ENCODE data around the gene NUP62.

Gene NUP62

DNA sequence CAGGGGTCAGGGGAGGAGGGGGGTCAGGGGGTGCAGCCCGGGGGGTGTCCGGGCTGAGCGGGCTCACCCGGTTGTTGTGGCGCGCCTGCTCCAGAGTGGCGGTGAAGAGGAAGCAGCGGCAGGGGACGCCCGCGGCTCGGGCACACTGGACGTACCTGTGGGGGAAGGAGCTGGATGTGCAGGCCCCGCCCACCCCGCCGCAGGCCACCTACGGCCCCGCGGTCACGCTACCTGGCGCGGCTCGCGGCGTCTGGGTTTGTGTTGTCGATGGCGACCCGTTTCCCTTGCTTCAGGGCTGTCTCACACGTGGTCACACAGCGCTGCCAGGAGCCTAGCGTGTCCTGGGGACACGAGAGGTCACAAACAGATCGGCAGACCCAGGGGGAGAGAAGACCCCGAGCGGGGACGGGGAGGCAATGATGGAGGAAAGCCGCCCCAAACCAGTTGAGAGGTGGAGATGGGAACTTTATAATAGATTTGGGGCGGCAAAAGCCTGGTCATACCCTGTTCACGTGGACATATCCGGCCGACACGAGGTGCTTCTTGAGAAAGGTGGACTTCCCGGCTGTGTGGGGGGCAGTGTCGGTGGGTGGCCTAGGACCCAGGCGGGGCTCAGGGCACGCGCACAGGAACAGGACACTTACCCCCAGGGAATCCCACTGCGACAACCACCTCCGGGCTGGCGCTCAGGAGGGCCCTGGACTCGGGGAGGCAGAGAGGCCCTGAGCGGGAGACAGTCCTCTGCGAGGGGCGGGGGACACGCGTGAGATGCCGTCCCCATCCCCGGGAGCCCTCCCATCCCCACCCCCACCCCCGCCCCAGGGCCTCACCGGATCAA is 67.5 kb downstream of the NUP62 start:
- TF ChIP-seq POLR2A (IDR thresholded peaks at IDR 0.05; ENCODE audit: low read length), result no peak
- TF ChIP-seq GATA1 (IDR thresholded peaks at IDR 0.05; ENCODE audit: low read depth, low read length), result no peak
- DNase-seq, result no peak

DNA sequence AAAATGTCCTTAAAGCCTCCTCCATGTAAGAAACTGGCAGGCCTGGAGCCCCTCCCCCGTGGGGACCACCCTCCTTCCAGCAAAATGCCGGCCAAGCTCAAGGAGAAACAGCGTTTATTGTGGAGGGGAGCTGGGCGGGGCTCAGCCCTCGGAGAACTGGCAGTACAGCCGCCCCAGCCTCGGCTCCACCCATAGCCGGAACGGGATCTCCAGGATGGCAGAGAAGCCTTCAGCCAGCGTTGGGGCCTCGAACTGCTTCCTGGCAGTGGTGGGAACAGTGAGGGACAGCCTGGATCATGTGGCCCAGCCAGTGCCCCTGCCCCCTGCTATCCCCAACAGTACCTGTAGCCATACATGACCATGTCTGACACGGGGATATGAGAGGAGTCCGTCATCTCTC is 68.2 kb downstream of the NUP62 start:
- no peak for TF ChIP-seq GATA1 (IDR thresholded peaks at IDR 0.05; ENCODE audit: low read depth, low read length)
- DNase-seq, result no peak

DNA sequence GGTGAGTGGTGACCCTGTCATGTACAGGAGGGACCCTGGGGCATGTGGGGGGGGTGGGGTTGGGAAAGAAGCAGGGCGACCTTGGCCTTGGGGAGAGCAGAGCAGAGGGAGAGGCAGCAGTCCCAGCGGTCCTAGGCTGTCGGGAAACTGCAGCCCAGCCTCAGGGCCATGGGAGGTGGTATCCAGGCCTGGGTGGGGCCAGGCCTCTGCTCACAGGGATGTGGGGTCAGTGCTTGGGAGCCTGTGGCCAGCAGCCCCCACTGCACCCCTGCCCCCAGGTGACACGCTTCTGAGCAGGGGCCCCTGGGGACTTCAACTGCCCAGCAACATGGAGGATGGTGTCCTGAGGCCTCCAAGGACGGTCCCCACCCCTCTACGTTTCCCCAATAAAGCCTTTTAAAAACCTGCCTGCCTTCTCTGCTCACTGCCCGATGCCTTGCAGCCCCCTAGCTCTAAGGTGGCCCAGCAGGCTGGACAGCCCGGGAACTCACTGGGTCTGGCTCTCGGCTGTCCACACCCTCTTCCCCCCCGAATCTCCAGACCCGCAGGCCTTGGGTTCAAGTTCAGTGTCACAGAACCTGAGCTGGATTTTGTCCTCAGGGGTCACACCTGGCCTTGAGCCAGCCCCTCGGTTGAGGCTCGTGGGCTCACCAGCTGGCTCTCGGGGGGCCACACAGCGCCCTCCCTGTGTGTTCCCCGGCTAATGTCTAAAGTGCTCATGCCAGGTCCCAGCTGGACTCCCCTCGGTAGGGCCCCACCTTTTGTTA is 68.8 kb downstream of the NUP62 start:
- no peak for DNase-seq
- TF ChIP-seq GATA1 (IDR thresholded peaks at IDR 0.05; ENCODE audit: low read depth, low read length) (no peak), POLR2A (IDR thresholded peaks at IDR 0.05; ENCODE audit: low read length) (no peak)

DNA sequence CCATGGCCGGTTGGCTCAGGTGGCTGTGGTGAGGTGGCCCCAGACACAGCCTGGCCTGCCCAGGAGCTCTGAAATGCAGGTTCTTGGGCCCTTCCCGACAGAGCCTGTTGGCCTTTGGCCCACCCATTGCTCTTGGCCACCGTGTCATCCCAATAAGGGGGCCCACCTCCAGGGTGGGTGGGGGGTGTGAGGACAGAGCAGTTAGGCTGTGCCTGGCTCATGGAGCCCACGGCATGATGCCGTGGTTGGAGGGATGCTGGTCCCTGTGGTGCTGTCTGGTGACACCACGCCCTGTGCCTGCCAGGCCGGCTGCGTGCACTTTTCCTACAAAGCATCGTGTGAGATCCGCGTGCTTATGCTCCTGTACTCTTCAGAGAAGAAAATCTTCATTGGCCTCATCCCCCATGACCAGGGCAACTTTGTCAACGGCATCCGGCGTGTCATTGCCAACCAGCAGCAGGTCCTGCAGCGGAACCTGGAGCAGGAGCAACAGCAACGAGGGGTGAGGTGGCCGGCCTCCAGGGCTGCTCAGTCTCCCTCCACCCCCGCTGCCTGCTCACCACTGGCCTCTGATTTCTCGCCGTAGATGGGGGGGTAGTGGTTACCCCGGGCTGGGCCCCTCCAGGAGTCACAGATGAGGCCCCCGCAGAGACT is 69.5 kb downstream of the NUP62 start:
- no peak for DNase-seq
- TF ChIP-seq GATA1 (IDR thresholded peaks at IDR 0.05; ENCODE audit: low read depth, low read length), result no peak
- peak; percentile 0 for TF ChIP-seq POLR2A (IDR thresholded peaks at IDR 0.05; ENCODE audit: low read length)

DNA sequence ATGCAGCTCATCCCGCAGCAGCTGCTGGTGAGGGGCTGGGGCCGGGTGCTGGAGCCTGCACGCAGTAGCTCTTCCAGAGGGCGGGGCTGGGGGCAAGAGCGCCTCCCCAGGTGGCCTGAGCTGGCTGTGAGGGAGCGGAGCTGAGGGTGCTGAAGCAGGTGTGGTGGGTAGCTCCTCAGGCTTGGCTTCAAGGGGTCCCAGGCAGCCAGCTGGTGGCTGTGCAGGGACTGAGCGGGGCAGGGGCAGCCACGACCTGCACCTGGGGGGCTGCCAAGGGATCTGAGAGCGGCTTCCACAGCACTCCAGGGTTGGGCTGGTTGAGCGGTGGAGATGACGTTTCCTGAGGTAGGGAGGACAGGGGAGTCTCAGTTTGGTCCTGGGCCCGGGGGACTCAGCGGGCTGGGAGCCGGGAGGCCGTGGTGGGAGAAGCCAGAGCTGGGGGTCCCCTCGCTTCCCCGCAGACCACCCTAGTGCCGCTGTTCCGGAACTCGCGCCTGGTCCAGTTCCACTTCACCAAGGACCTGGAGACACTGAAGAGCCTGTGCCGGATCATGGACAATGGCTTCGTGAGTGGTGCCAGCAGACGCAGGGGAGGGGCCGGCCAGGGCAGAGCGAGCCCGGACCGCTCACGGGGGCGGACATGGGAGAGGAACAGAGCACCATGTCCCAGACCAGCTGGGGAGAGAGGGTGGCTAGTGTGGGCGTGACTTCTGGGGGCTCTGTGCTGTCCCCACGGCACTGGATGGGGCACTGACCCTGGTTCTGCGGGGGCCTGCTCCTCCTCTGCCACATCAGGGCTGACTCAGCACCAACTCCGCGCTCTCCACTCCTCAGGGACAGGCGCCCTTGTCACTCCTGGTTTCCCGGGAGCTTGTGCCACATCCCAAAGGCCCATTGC is 71.0 kb downstream of the NUP62 start:
- no peak for DNase-seq
- TF ChIP-seq POLR2A (IDR thresholded peaks at IDR 0.05; ENCODE audit: low read length) (no peak), GATA1 (IDR thresholded peaks at IDR 0.05; ENCODE audit: low read depth, low read length) (no peak)

DNA sequence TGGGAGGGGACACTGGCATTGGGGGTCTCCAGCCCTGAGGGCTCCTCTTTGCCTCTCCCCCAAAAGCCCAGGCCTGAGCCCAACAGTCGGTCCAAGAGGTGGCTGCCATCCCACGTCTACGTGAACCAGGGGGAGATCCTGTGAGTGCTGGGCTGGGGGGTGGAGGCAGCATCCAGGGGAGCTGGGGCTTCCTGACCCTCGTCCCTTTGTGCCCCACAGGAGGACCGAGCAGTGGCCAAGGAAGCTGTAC is 71.5 kb downstream of the NUP62 start:
- TF ChIP-seq POLR2A (IDR thresholded peaks at IDR 0.05; ENCODE audit: low read length) (peak; percentile 17), GATA1 (IDR thresholded peaks at IDR 0.05; ENCODE audit: low read depth, low read length) (no peak)
- no peak for DNase-seq

DNA sequence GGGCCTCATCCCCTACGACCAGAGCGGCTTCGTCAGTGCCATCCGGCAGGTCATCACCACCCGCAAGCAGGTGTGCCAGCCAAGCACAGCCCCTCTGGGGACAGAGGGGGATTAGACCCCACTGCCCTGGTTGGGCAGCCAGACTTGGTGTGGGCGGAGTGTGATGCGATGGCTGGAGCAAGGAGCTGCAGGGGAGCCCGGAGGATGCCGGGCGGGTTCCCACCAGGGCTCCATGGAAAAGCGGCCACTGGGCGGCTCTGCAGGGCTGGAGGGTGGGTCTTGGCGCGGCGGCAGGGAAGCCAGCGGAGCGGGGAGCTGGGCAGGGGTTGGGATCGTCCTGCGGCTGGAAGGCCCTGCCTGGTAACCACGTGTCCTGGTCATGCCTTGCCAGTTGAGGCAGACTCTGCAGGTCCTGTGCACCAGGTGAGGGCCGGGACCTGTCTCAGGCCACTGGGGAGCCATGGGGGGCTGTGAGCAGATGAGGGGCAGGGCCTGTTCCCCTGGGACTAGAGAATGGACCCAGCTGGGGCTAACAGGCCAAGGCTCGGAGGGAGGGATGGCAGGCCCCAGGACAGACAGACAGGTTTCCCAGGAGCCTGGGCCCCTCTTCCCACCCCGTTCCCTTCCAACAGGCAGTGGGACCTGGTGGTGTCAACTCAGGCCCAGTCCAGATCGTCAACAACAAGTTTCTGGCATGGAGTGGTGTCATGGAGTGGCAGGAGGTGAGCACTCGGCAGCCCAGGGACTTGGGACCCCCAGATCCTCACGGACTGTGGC is 72.1 kb downstream of the NUP62 start:
- no peak for TF ChIP-seq GATA1 (IDR thresholded peaks at IDR 0.05; ENCODE audit: low read depth, low read length)
- no peak for TF ChIP-seq POLR2A (IDR thresholded peaks at IDR 0.05; ENCODE audit: low read length)

More for the DNA sequence above, 72.1 kb downstream of the NUP62 start:
- no peak for DNase-seq
